Right cardiac atrium (tissue), 5 donors: ENCODE measurements around the gene GRK2. TPM values are rescaled to one million over a fixed set of nuclear protein-coding genes. Genes with fewer than 3 reads are reported as not detected.

Experiments used
- ATAC-seq, 2 donors: fragments of 200-7000 bp; cut with Tn5 transposase; one replicate each; pipeline versions ENCODE4 v1.8.0 to v1.9.1; 2020; ENCODE audit warnings: moderate library complexity in 2 of 2, mild to moderate bottlenecking in 1 of 2
- DNase-seq, 3 donors: peaks; one replicate each; pipeline ENCODE4 v3.0.0-alpha.2; 2020
- H3K27ac ChIP-seq: one replicate; pipeline ENCODE4 v1.5.1; 2013; ENCODE audit warnings: mild to moderate bottlenecking, low read length, control low read depth, moderate library complexity
- H3K27me3 ChIP-seq: one replicate; pipeline ENCODE4 v1.6.1; 2013; ENCODE audit not compliant: control insufficient read depth, insufficient read depth
- H3K4me1 ChIP-seq: one replicate; pipeline ENCODE4 v1.6.1; 2013; ENCODE audit warnings: low read length; ENCODE audit not compliant: control insufficient read depth, insufficient read depth
- H3K4me3 ChIP-seq: one replicate; pipeline ENCODE4 v1.5.1; 2013; ENCODE audit warnings: low read length, control low read depth
- H3K9me3 ChIP-seq: one replicate; pipeline ENCODE4 v1.6.1; 2013; ENCODE audit warnings: low read length; ENCODE audit not compliant: control insufficient read depth
- WGBS: extraction: QIAGEN DNeasy Blood & Tissue Kit; methylation state at CpG from one replicate; pipeline ENCODE4 v1.1.7; 2013; 5-methylcytosine and 5-hydroxymethylcytosine counted together
- intact Hi-C, 4 donors: fragments of 100-400 bp; cut with DNase I; formaldehyde crosslinking; loops; one replicate each; pipeline versions ENCODE4 v1.11.0 to v1.14.0; 2022 to 2023
- polyA plus RNA-seq: library from polyadenylated mRNA; stranded (reverse); fragments of 200-250 nt; gene quantifications from one replicate; pipeline ENCODE4 v1.2.3, GENCODE V29; 2013
- total RNA-seq, 4 donors: library from RNA; stranded (reverse); fragmentation: NEBNext Ultra II Directional; extraction: Animal tissue kit (Norgen Biotek cat#: 25700); gene quantifications; one replicate each; pipeline ENCODE4 v1.2.1, GENCODE V29; 2021
- donor health status: healthy with polysubstance abuse.
- donor health status: DM: no; HTN: yes; CAD: no.
- donor health status: DM: no; HTN: no; CAD: no.
- donor health status: DM: no; HTN: yes; CAD: no; lungs with severe emphysema.
- donor health status: DM: yes; HTN: yes; CAD: no.

Gene GRK2
- total and polyA plus RNA-seq, 5 donors: 50.4 to 56.6 (median 54.0) TPM

DNA sequence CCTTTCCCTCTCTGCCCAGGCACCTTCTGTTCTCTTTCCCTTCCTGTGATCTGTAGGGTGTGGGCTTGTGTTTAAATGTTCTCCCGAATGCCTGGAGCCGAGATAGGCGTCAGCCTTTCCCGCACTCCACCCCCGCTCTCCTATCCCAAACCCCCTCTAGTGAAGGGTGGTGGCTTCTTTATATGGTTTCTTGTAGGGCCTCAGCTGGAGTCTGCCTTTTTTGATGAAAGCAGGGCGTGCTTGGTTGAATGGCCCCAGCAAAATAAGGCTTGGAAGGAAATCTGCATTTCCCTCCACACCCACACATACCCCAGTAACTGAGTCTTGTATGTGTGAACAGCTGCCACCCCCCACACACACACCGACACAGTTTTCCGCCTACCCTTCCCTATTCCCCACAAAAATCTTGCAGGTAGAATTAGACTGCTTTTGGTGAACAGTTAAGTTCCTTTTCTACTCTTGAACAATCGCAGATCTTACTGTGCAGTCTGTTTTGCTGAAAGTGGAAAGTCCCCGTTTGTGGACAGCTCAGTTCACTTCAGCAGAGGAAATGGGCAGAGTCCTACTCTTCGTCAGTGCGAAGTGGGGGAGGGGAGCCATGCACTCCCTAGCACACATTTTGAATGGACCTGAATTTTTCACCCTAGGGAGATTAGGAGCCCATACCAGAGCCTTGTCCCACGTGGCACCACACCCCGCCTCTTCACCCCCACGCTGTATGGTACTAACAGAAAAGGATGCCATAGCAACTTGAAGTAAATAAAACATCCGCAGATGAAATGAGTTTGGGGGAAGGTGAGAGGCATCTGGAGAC lies 25.5 kb upstream of the GRK2 start:
- Histone ChIP-seq H3K4me3 (peak overlapping the region; percentile 98), H3K27me3 (no peaks in the 10 kb centered on the region), H3K27ac (peak overlapping the region; percentile 100), H3K4me1 (peaks cover 13% of the 10 kb centered on the region), H3K9me3 (no peaks in the 10 kb centered on the region)
- DNase-seq (peak; percentile 68 to 84 (median 77)), ATAC-seq (peak; percentile 39 to 61)
- under 1% methylated on average over 16 of the region's 16 CpGs for WGBS
- intact Hi-C loops: no loop called here

DNA sequence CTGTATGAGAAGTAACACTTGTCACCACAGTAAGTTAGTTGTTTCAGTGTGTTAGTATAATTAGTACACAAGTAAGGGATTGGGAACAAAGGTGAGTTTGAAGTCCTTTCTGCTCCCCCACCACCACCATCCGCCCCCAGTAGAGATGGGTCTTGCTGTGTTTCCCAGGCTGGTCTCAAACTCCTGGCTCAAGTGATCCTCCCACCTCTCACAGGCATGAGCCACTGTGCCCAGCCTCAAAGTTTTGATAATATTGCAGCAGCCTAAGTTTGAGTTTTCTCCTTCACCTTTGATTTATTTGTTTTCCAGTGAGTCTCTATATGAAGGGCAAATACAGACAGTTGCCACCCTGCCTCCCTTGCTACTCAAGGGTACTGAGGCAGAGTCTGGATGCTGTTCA lies 23.7 kb upstream of the GRK2 start:
- H3K27ac ChIP-seq: no peak overlapping the region
- peaks cover 13% of the 10 kb centered on the region for H3K4me1 ChIP-seq
- H3K27me3 ChIP-seq: no peaks in the 10 kb centered on the region
- WGBS: 85% methylated on average over 1 of the region's 1 CpG
- ATAC-seq (no peak), DNase-seq (no peak)
- no peaks in the 10 kb centered on the region for H3K9me3 ChIP-seq
- intact Hi-C loops: no loop called here
- no peak overlapping the region for H3K4me3 ChIP-seq

DNA sequence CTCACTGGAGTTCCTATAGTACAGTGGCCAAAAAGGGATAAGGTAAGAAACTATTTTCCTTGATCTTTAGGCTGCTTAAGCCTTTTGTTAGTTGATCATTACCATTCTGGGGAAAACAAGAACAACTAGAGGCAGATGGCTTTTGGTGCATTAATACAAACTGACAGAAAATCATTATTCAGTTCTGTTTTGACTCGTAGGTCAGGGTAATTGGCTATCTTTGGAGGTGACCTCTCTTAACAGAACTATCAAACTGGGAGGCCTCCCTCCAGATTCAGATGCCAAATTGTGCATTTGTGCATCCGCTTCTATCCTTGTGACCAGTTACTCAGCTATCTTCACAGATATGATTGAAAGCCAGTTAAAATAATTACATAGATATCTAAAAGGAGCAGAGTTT lies 23.2 kb upstream of the GRK2 start:
- ATAC-seq: no peak
- Histone ChIP-seq H3K27ac (no peak overlapping the region), H3K9me3 (no peaks in the 10 kb centered on the region), H3K4me1 (peaks cover 13% of the 10 kb centered on the region), H3K27me3 (no peaks in the 10 kb centered on the region), H3K4me3 (no peak overlapping the region)
- intact Hi-C loops: no loop called here
- no peak for DNase-seq
- WGBS: 57% methylated on average over 2 of the region's 2 CpGs

DNA sequence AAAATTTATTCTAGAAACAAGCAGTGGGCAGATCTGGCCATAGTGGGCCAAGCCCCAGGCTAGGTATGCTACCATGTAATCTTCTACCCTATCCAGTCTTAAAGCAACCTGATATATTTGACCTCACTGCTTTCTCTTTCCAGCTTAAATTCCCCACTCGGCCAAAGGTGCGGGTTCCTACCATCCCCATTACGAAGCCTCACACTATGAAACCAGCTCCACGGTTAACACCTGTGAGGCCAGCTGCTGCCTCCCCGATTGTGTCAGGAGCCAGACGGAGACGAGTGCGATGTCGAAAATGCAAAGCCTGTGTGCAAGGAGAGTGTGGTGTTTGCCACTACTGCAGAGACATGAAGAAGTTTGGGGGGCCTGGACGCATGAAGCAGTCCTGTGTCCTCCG lies 21.2 kb upstream of the GRK2 start:
- Histone ChIP-seq H3K27ac (no peak overlapping the region), H3K4me3 (no peak overlapping the region), H3K9me3 (no peaks in the 10 kb centered on the region), H3K4me1 (peaks cover 8% of the 10 kb centered on the region), H3K27me3 (no peaks in the 10 kb centered on the region)
- DNase-seq (no peak), ATAC-seq (no peak)
- intact Hi-C loops: no loop called here
- 92% methylated on average over 11 of the region's 11 CpGs for WGBS

DNA sequence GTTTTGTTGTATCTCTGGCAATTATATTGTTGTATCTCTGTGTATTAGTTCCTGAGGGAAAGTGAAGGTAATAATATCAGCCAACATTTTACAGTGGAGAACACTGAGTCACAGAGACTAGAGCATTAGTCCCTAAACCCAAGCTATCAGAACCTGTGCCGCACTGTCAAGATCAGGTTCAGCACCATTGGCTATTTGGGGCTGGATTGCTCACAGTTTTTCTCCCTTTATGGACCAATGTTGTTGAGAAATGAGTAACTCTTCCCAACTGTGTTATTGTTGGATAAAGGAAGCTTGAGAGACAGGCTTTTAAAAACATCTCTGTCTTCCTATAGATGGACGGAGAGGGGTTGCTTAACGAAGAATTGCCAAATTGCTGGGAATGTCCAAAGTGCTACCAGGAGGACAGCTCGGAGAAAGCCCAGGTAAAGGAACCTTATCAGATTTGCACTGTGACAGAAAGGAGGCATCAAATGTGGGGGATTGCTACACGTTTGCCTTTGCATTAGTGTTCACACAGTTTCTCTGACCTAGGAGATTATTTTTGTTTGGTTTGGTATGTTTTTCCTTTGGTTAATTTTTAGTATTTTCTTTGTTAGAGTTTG lies 18.2 kb upstream of the GRK2 start:
- no peak for ATAC-seq
- Histone ChIP-seq H3K27me3 (no peaks in the 10 kb centered on the region), H3K9me3 (no peaks in the 10 kb centered on the region), H3K27ac (peak overlapping the region; percentile 56), H3K4me1 (peaks cover 3% of the 10 kb centered on the region), H3K4me3 (no peak overlapping the region)
- DNase-seq: no peak
- WGBS: 87% methylated on average over 5 of the region's 5 CpGs
- intact Hi-C loops: no loop called here

DNA sequence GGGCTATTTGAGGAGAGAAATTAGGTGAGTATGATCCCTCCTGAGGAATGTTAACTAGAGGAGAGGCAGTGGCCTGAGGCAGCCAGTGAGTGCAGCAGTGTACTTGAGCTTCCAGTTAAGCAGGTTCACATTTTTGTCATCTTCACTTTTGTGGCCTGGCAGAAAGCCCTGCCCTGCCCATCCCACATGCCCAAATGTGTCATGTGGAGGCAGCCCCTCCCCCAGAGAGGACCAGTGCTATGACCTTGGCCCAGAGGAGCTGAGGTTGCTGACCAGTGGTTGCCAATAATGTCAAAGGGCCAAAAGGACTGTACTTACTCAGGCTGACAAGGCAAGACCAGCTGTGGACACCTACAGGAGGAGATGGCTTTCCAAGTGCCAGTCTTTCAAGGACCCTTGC lies 17.6 kb upstream of the GRK2 start:
- ATAC-seq (peak in 1 of 2 donors; percentile 42), DNase-seq (peak in 2 of 3 donors; percentile 62)
- peaks cover 3% of the 10 kb centered on the region for H3K4me1 ChIP-seq
- H3K27me3 ChIP-seq: no peaks in the 10 kb centered on the region
- intact Hi-C loops: no loop called here
- H3K27ac ChIP-seq: no peak overlapping the region
- H3K9me3 ChIP-seq: no peaks in the 10 kb centered on the region
- no peak overlapping the region for H3K4me3 ChIP-seq

DNA sequence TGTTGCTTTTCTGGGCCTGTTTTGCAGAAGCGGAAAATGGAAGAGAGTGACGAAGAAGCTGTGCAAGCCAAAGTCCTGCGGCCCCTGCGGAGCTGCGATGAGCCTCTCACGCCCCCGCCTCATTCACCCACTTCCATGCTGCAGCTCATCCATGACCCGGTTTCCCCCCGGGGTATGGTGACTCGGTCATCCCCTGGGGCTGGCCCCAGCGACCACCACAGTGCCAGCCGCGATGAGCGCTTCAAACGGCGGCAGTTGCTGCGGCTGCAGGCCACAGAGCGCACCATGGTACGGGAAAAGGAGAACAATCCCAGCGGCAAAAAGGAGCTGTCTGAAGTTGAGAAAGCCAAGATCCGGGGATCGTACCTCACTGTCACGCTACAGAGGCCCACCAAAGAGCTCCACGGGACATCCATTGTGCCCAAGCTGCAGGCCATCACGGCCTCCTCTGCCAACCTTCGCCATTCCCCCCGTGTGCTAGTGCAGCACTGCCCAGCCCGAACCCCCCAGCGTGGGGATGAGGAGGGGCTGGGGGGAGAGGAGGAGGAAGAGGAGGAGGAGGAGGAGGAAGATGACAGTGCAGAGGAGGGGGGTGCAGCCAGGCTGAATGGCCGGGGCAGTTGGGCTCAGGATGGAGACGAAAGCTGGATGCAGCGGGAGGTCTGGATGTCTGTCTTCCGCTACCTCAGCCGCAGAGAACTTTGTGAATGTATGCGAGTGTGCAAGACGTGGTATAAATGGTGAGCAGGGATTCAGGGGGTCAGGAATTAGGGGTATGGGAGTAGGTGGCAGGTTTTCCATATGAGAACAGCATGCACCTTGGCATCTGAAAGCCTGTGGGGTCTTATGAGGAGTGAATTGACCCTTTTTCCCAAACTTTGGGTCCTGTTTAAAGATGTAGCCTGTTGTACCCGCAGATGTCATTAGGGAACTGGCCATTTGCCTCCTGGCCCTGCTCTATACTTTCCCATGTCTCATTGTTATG lies 15.9 kb upstream of the GRK2 start:
- ATAC-seq: peak in 1 of 2 donors; percentile 10
- 90% methylated on average over 37 of the region's 37 CpGs for WGBS
- peaks cover 3% of the 10 kb centered on the region for H3K4me1 ChIP-seq

DNA sequence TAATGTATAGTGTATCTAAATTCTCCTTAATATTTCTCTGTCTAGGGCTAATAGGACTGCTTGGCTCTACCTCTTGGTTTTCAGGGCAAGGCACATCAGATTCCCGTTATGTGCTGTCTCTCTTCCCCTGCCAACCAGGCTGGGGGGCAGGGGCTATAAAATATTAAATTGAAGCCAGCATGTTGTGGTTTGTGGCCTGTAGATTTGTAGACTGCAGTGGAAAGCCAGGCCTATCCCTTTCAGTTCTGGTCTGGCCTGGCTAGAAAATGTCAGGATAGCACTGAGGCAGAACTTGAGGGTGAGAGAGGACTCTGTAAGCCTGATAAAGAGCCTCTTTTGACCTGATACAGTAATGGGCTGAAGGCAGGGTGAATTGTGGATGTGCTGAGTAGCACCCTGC lies 14.4 kb upstream of the GRK2 start:
- WGBS: 83% methylated on average over 1 of the region's 1 CpG

More for the DNA sequence above, 15.9 kb upstream of the GRK2 start:
- H3K27me3 ChIP-seq: no peaks in the 10 kb centered on the region
- intact Hi-C loops: no loop called here
- H3K27ac ChIP-seq: no peak overlapping the region
- no peak overlapping the region for H3K4me3 ChIP-seq
- no peak for DNase-seq
- no peaks in the 10 kb centered on the region for H3K9me3 ChIP-seq

DNA sequence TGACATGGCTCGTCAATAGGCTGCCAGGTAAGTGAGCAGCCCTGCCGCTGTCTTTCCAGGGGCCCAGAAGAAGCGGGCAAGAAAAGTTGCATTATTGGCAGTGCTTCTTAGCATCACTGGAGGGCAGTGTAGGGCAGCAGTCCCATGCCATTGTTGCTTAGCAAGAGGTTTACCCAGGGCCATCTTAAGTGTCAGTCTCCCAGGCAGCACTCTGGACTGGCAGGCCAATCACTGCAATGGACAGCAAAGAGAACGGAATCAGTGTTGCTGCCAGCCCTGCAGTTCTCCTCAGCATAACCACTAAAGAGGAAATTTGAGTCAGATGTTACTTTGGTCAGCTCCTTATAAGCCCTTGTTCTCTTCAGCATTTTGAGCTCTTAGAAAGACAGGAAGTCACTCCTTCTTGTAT lies 13.4 kb upstream of the GRK2 start:
- 78% methylated on average over 4 of the region's 4 CpGs for WGBS
- no peak overlapping the region for H3K27ac ChIP-seq

More for the DNA sequence above, 14.4 kb upstream of the GRK2 start:
- Histone ChIP-seq H3K4me3 (no peak overlapping the region), H3K27ac (no peak overlapping the region), H3K4me1 (peaks cover 3% of the 10 kb centered on the region), H3K27me3 (no peaks in the 10 kb centered on the region), H3K9me3 (no peaks in the 10 kb centered on the region)
- ATAC-seq: no peak
- intact Hi-C loops: no loop called here
- no peak for DNase-seq

DNA sequence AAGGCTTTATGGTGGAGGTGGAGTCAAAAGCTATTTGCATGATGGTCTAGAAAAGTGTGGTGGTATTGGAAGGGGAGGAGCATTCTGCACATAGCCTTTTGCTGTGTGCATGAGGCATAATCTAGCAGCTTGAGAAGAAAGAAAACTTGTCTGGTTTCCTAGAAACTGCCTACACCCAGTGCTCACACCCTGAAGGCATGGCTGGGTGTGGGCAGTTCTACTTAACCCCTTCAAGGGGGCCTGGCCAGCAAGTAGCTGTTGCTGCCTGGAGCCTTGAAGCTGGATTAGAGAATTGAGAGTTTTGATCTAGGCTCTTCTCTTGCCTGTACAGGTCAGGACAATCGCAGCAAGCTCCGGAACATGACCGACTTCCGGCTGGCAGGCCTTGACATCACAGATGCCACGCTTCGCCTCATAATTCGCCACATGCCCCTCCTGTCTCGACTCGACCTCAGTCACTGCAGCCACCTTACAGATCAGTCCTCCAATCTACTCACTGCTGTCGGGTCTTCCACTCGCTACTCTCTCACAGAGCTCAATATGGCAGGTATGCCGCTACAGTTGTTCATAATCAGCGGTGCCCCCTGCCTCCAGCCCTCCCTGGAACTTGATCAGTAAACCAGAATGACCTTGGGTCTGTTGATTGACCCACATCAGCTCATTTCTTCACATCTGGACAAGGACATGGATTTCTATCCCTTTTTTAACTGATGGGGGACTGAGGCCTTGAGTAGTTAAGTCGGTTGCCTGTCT lies 12.2 kb upstream of the GRK2 start:
- DNase-seq (no peak), ATAC-seq (no peak)
- WGBS: 92% methylated on average over 14 of the region's 14 CpGs
- Histone ChIP-seq H3K4me1 (no peaks in the 10 kb centered on the region), H3K27ac (no peak overlapping the region), H3K4me3 (no peak overlapping the region), H3K9me3 (no peaks in the 10 kb centered on the region), H3K27me3 (no peaks in the 10 kb centered on the region)
- intact Hi-C loops: no loop called here

More for the DNA sequence above, 13.4 kb upstream of the GRK2 start:
- Histone ChIP-seq H3K9me3 (no peaks in the 10 kb centered on the region), H3K4me1 (peaks cover 3% of the 10 kb centered on the region), H3K4me3 (no peak overlapping the region), H3K27me3 (no peaks in the 10 kb centered on the region)
- peak; percentile 44 to 58 for ATAC-seq
- DNase-seq: peak; percentile 28 to 69 (median 59)
- intact Hi-C loops: no loop called here
